ENCODE data around the gene MGLL.

The MGLL gene

GRCh38 chr3:127774647-127775046 lies 47.7 kb downstream of the MGLL start:
- Histone ChIP-seq H3K79me2 (ENCODE audit: insufficient read depth, low read length) (no peaks in the 10 kb centered on the region), H2AFZ (ENCODE audit: low read length) (no peak overlapping the region), H3K9ac (ENCODE audit: low read length) (no peak overlapping the region), H3K27me3 (ENCODE audit: insufficient read depth, low read length) (no peaks in the 10 kb centered on the region; the same call in 1 of the 2 replicates), H3K27ac (ENCODE audit: low read depth, low read length, poor library complexity, severe bottlenecking) (no peak overlapping the region), H4K20me1 (ENCODE audit: insufficient read depth, low read length) (no peaks in the 10 kb centered on the region), H3K4me2 (ENCODE audit: low read length) (no peak overlapping the region), H3F3A (ENCODE audit: insufficient read depth, low read length) (no peaks in the 10 kb centered on the region), H3K9me2 (ENCODE audit: low read depth, low read length) (no peaks in the 10 kb centered on the region), H3K9me3 (ENCODE audit: low read length) (no peaks in the 10 kb centered on the region), H3K4me1 (ENCODE audit: insufficient read depth, low read length, severe bottlenecking) (no peaks in the 10 kb centered on the region), H3K4me3 (ENCODE audit: low read depth, low read length, poor library complexity, severe bottlenecking) (no peak overlapping the region), H3K36me3 (ENCODE audit: insufficient read depth, low read length) (no peaks in the 10 kb centered on the region)
- TF ChIP-seq CTCF (IDR thresholded peaks at IDR 0.05; ENCODE audit: low read length) (no peak), EZH2 (IDR thresholded peaks at IDR 0.05; ENCODE audit: borderline replicate concordance, low read length) (no peak)

- Histone ChIP-seq H3K9ac (ENCODE audit: low read length) (no peak overlapping the region), H3K4me2 (ENCODE audit: low read length) (no peak overlapping the region), H3K27ac (ENCODE audit: low read depth, low read length, poor library complexity, severe bottlenecking) (no peak overlapping the region), H3K9me3 (ENCODE audit: low read length) (no peaks in the 10 kb centered on the region), H3K4me1 (ENCODE audit: insufficient read depth, low read length, severe bottlenecking) (no peaks in the 10 kb centered on the region), H3K79me2 (ENCODE audit: insufficient read depth, low read length) (no peaks in the 10 kb centered on the region), H2AFZ (ENCODE audit: low read length) (no peak overlapping the region), H3K27me3 (ENCODE audit: insufficient read depth, low read length) (no peaks in the 10 kb centered on the region; the same call in 1 of the 2 replicates), H3F3A (ENCODE audit: insufficient read depth, low read length) (no peaks in the 10 kb centered on the region), H4K20me1 (ENCODE audit: insufficient read depth, low read length) (no peaks in the 10 kb centered on the region), H3K36me3 (ENCODE audit: insufficient read depth, low read length) (no peaks in the 10 kb centered on the region), H3K4me3 (ENCODE audit: low read depth, low read length, poor library complexity, severe bottlenecking) (no peak overlapping the region), H3K9me2 (ENCODE audit: low read depth, low read length) (no peaks in the 10 kb centered on the region)
- no peak for TF ChIP-seq EZH2 (IDR thresholded peaks at IDR 0.05; ENCODE audit: borderline replicate concordance, low read length)
- TF ChIP-seq CTCF (IDR thresholded peaks at IDR 0.05; ENCODE audit: low read length), result no peak
Observed at GRCh38 chr3:127773752-127774395, 48.4 kb downstream of the MGLL start.

GRCh38 chr3:127772827-127773751 lies 49.2 kb downstream of the MGLL start:
- no peak overlapping the region for H3K27ac ChIP-seq (ENCODE audit: low read depth, low read length, poor library complexity, severe bottlenecking)
- no peaks in the 10 kb centered on the region for H4K20me1 ChIP-seq (ENCODE audit: insufficient read depth, low read length)
- H3K9me2 ChIP-seq (ENCODE audit: low read depth, low read length), result no peaks in the 10 kb centered on the region
- H3K36me3 ChIP-seq (ENCODE audit: insufficient read depth, low read length), result no peaks in the 10 kb centered on the region
- H3K9ac ChIP-seq (ENCODE audit: low read length), result no peak overlapping the region
- H3K79me2 ChIP-seq (ENCODE audit: insufficient read depth, low read length), result no peaks in the 10 kb centered on the region
- no peak overlapping the region for H2AFZ ChIP-seq (ENCODE audit: low read length)
- H3K4me3 ChIP-seq (ENCODE audit: low read depth, low read length, poor library complexity, severe bottlenecking), result no peak overlapping the region
- H3K9me3 ChIP-seq (ENCODE audit: low read length), result no peaks in the 10 kb centered on the region
- H3F3A ChIP-seq (ENCODE audit: insufficient read depth, low read length), result no peaks in the 10 kb centered on the region
- H3K27me3 ChIP-seq (ENCODE audit: insufficient read depth, low read length), result no peaks in the 10 kb centered on the region; the same call in 1 of the 2 replicates
- no peaks in the 10 kb centered on the region for H3K4me1 ChIP-seq (ENCODE audit: insufficient read depth, low read length, severe bottlenecking)
- H3K4me2 ChIP-seq (ENCODE audit: low read length), result no peak overlapping the region
- TF ChIP-seq EZH2 (IDR thresholded peaks at IDR 0.05; ENCODE audit: borderline replicate concordance, low read length) (no peak), CTCF (IDR thresholded peaks at IDR 0.05; ENCODE audit: low read length) (no peak)

Data from OCI-LY1 (cell line).